HepG2 (cell line): ENCODE results near the gene ECE2. TPM values are rescaled to one million over a fixed set of nuclear protein-coding genes. Genes with fewer than 3 reads are reported as not detected.

Experiments used
- FOXM1 ChIP-seq: sonication (generic); formaldehyde crosslinking; IDR thresholded peaks from 2 replicates; pipeline ENCODE4 v1.5.0; 2020; ENCODE audit warnings: missing genetic modification reagents
- FOXP1 ChIP-seq, 2 experiments: fragments of 450-650 bp in 1 of 2; IDR thresholded peaks; 2 replicates each; pipeline ENCODE4 v1.6.1; 2017 to 2018; ENCODE audit warnings: antibody characterized with exemption in 1 of 2
- IKZF4 ChIP-seq: sonication (generic); formaldehyde crosslinking; IDR thresholded peaks from 2 replicates; pipeline ENCODE4 v1.5.1; 2020; ENCODE audit warnings: borderline replicate concordance, mild to moderate bottlenecking, low read depth, missing genetic modification reagents; ENCODE audit errors: not compliant biosample characterization
- IRF2 ChIP-seq: IDR thresholded peaks from 2 replicates; pipeline ENCODE4 v1.6.1; 2018; ENCODE audit warnings: missing genetic modification reagents, missing compliant biosample characterization
- JARID2 ChIP-seq: sonication (generic); formaldehyde crosslinking; IDR thresholded peaks from 2 replicates; pipeline ENCODE4 v1.8.1; 2023; ENCODE audit warnings: missing genetic modification reagents, inconsistent platforms; ENCODE audit not compliant: insufficient replicate concordance
- MED8 ChIP-seq: sonication (generic); formaldehyde crosslinking; IDR thresholded peaks from 2 replicates; pipeline ENCODE4 v1.8.1; 2023; ENCODE audit warnings: mild to moderate bottlenecking, missing genetic modification reagents; ENCODE audit not compliant: insufficient replicate concordance
- MLLT10 ChIP-seq: sonication (generic); formaldehyde crosslinking; IDR thresholded peaks from 2 replicates; pipeline ENCODE4 v1.4.0; 2020; ENCODE audit warnings: missing genetic modification reagents
- PCBP2 ChIP-seq: fragments of 200-400 bp; formaldehyde crosslinking; optimal IDR thresholded peaks from 2 replicates; pipeline ENCODE3; 2018; ENCODE audit warnings: low read length, low read depth; ENCODE audit not compliant: poor library complexity, severe bottlenecking
- PHF20 ChIP-seq: sonication (generic); formaldehyde crosslinking; IDR thresholded peaks from 2 replicates; pipeline ENCODE4 v1.5.0; 2020; ENCODE audit warnings: mild to moderate bottlenecking, missing genetic modification reagents
- POLR2G ChIP-seq: fragments of 200-400 bp; formaldehyde crosslinking; IDR thresholded peaks from 2 replicates; pipeline ENCODE4 v1.6.1; 2018; ENCODE audit warnings: mild to moderate bottlenecking, low read depth, low read length, moderate library complexity
- RARA ChIP-seq: IDR thresholded peaks from 2 replicates; pipeline ENCODE4 v1.6.1; 2016; ENCODE audit warnings: missing genetic modification reagents, missing compliant biosample characterization
- RFXANK ChIP-seq: IDR thresholded peaks from 2 replicates; pipeline ENCODE4 v1.6.1; 2016
- TCF7 ChIP-seq: sonication (generic); IDR thresholded peaks from 2 replicates; pipeline ENCODE4 v1.6.1; 2016; ENCODE audit warnings: antibody characterized with exemption, low read depth
- U2AF2 ChIP-seq: fragments of 200-400 bp; formaldehyde crosslinking; IDR thresholded peaks from 2 replicates; pipeline ENCODE4 v1.6.1; 2017; ENCODE audit warnings: low read depth, mild to moderate bottlenecking, low read length
- YY1 ChIP-seq: IDR thresholded peaks from 2 replicates; pipeline ENCODE4 v1.6.1; 2011; ENCODE audit warnings: low read length, low read depth, moderate library complexity, mild to moderate bottlenecking; ENCODE audit not compliant: insufficient read depth, insufficient replicate concordance
- ZKSCAN1 ChIP-seq: fragments of 150-350 bp; IDR thresholded peaks from 2 replicates; pipeline ENCODE4 v1.6.1; 2014; ENCODE audit warnings: low read length
- ZNF207 ChIP-seq: fragments of 450-650 bp; IDR thresholded peaks from 2 replicates; pipeline ENCODE4 v1.6.1; 2016; ENCODE audit warnings: antibody characterized with exemption, borderline replicate concordance
- ZNF547 ChIP-seq: sonication (generic); formaldehyde crosslinking; IDR thresholded peaks from 2 replicates; pipeline ENCODE4 v1.5.1; 2020; ENCODE audit warnings: mild to moderate bottlenecking, missing genetic modification reagents
- ZNF549 ChIP-seq: sonication (generic); formaldehyde crosslinking; IDR thresholded peaks from 2 replicates; pipeline ENCODE4 v1.5.0; 2020; ENCODE audit warnings: missing genetic modification reagents
- ZNF703 ChIP-seq: sonication (generic); formaldehyde crosslinking; IDR thresholded peaks from 2 replicates; pipeline ENCODE4 v1.5.1; 2020; ENCODE audit warnings: missing genetic modification reagents, mild to moderate bottlenecking, moderate library complexity, borderline replicate concordance
- ZNF709 ChIP-seq: sonication (generic); formaldehyde crosslinking; IDR thresholded peaks from 2 replicates; pipeline ENCODE4 v1.5.0; 2020; ENCODE audit warnings: mild to moderate bottlenecking, missing genetic modification reagents
- ZNF75D ChIP-seq: sonication (generic); formaldehyde crosslinking; IDR thresholded peaks from 2 replicates; pipeline ENCODE4 v1.8.1; 2023; ENCODE audit warnings: missing genetic modification reagents, mild to moderate bottlenecking, borderline replicate concordance
- ZNF768 ChIP-seq: sonication (generic); formaldehyde crosslinking; IDR thresholded peaks from 2 replicates; pipeline ENCODE4 v1.4.0; 2020; ENCODE audit warnings: missing genetic modification reagents
- polyA plus RNA-seq, 8 experiments: library from polyadenylated mRNA; depleted of rRNA in 3 of 8; stranded (reverse) in 7 of 8; unstranded in 1 of 8; fragments of >200 nt; fragmentation: Illumina TruSeq in 4 of 8; extraction: Trizol in 4 of 8; gene quantifications; 2 replicates each; pipeline versions ENCODE4 v1.2.1 to v1.2.3, GENCODE V29; 2011 to 2016; ENCODE audit warnings: low read depth in 4 of 8, missing spikeins in 1 of 8, mixed read lengths in 1 of 8; ENCODE audit not compliant: insufficient read depth in 1 of 8
- total RNA-seq, 5 experiments: library from RNA; depleted of rRNA; stranded (reverse); fragments of >200 nt; fragmentation: Illumina TruSeq; extraction: Trizol; gene quantifications; 2 replicates each; pipeline ENCODE4 v1.2.3, GENCODE V29; 2016; ENCODE audit warnings: low read depth in 1 of 5
- TF ChIP-seq, protein P1 (sequence below): sonication (generic); formaldehyde crosslinking; IDR thresholded peaks from 2 replicates; pipeline ENCODE4 v1.9.0; 2022; ENCODE audit warnings: low read depth, missing genetic modification reagents
- TF ChIP-seq, protein P2 (sequence below): sonication (generic); formaldehyde crosslinking; IDR thresholded peaks from 2 replicates; pipeline ENCODE4 v1.5.0; 2020; ENCODE audit warnings: mild to moderate bottlenecking, missing genetic modification reagents
- TF ChIP-seq, protein P3 (sequence below): sonication (generic); formaldehyde crosslinking; IDR thresholded peaks from 2 replicates; pipeline ENCODE4 v1.4.0; 2020; ENCODE audit warnings: missing genetic modification reagents, borderline replicate concordance

The ECE2 gene
- total and polyA plus RNA-seq, 2 of the 13 experiments (the other 11 are each of a cell fraction or from before 2014, with no cell fraction given) = not detected

DNA sequence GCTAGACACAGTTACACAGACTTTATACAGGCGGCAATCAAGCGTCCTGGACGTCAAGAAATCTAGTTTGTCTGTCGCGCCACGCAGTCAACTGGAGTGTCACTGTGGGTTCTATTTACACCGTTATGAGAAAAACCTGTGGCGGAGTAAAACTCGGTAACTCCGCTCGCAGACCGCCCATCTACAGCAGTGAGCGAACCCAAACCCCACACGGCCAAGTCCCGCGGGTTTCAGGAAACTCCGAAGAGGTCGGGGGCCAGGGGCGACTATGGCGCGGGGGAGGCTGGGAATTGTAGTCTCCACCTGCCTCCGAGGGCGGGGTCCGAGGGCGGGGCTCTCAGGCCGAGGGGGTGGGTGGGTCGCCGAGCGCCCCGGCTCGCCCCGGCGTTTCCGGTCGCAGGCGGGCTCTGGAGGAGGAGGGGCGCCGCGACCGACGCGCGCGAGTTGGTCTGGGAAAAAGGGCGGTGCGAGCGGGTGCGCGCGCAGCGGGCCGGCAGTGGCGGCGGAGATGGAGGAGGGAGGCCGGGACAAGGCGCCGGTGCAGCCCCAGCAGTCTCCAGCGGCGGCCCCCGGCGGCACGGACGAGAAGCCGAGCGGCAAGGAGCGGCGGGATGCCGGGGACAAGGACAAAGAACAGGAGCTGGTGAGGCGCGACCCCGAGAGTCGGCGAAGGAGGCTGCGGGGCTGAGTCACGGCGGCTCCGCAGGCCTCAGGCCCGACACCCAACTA is 23.1 kb downstream of the ECE2 start, which contains the start of gene PSMD2 (continued):
- TF ChIP-seq U2AF2 (no peak), ZNF709 (CRISPR knock-in tag) (0 out of 2 replicates have a peak, but pooled peaks have one; percentile 55), ZNF207 (no peak), ZNF768 (peak; percentile 63), ZNF549 (CRISPR knock-in tag) (no peak), FOXP1 (IDR thresholded peaks at IDR 0.05) (no peak), FOXP1 (CRISPR knock-in tag; IDR thresholded peaks at IDR 0.05) (no peak), MED8 (CRISPR knock-in tag) (peak; percentile 20), RARA (no peak), POLR2G (peak; percentile 95), ZNF703 (no peak), YY1 (no peak), IKZF4 (CRISPR knock-in tag) (no peak), PCBP2 (no peak), TCF7 (no peak), RFXANK (no peak), JARID2 (CRISPR knock-in tag) (no peak), ZNF547 (CRISPR knock-in tag) (no peak), MLLT10 (CRISPR knock-in tag) (no peak), IRF2 (CRISPR knock-in tag) (peak; percentile 74; the same call in 1 of the 2 replicates), FOXM1 (CRISPR knock-in tag) (no peak), ZKSCAN1 (no peak), ZNF75D (peak; percentile 53; the same call in 1 of the 2 replicates), PHF20 (CRISPR knock-in tag) (peak; percentile 77)
- TF ChIP-seq, protein P1, sequence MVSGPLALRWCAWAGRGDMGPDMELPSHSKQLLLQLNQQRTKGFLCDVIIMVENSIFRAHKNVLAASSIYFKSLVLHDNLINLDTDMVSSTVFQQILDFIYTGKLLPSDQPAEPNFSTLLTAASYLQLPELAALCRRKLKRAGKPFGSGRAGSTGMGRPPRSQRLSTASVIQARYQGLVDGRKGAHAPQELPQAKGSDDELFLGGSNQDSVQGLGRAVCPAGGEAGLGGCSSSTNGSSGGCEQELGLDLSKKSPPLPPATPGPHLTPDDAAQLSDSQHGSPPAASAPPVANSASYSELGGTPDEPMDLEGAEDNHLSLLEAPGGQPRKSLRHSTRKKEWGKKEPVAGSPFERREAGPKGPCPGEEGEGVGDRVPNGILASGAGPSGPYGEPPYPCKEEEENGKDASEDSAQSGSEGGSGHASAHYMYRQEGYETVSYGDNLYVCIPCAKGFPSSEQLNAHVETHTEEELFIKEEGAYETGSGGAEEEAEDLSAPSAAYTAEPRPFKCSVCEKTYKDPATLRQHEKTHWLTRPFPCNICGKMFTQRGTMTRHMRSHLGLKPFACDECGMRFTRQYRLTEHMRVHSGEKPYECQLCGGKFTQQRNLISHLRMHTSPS (CRISPR knock-in tag) = no peak
- TF ChIP-seq, protein P2, sequence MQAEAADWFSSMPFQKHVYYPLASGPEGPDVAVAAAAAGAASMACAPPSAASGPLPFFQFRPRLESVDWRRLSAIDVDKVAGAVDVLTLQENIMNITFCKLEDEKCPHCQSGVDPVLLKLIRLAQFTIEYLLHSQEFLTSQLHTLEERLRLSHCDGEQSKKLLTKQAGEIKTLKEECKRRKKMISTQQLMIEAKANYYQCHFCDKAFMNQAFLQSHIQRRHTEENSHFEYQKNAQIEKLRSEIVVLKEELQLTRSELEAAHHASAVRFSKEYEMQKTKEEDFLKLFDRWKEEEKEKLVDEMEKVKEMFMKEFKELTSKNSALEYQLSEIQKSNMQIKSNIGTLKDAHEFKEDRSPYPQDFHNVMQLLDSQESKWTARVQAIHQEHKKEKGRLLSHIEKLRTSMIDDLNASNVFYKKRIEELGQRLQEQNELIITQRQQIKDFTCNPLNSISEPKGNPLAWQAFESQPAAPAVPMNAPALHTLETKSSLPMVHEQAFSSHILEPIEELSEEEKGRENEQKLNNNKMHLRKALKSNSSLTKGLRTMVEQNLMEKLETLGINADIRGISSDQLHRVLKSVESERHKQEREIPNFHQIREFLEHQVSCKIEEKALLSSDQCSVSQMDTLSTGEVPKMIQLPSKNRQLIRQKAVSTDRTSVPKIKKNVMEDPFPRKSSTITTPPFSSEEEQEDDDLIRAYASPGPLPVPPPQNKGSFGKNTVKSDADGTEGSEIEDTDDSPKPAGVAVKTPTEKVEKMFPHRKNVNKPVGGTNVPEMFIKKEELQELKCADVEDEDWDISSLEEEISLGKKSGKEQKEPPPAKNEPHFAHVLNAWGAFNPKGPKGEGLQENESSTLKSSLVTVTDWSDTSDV (CRISPR knock-in tag) = peak; percentile 21; the same call in 1 of the 2 replicates
- TF ChIP-seq, protein P3, sequence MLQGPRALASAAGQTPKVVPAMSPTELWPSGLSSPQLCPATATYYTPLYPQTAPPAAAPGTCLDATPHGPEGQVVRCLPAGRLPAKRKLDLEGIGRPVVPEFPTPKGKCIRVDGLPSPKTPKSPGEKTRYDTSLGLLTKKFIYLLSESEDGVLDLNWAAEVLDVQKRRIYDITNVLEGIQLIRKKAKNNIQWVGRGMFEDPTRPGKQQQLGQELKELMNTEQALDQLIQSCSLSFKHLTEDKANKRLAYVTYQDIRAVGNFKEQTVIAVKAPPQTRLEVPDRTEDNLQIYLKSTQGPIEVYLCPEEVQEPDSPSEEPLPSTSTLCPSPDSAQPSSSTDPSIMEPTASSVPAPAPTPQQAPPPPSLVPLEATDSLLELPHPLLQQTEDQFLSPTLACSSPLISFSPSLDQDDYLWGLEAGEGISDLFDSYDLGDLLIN (CRISPR knock-in tag) = no peak
